Measurements from ENCODE around the gene OCSTAMP. TPM values are rescaled to one million over a fixed set of nuclear protein-coding genes. Genes with fewer than 3 reads are reported as not detected.
A peak's percentile ranks its signal among the peaks of the same experiment; 100 is the strongest.

The OCSTAMP gene
- total RNA-seq, 1 experiment from 2014 or later, result not detected

DNA sequence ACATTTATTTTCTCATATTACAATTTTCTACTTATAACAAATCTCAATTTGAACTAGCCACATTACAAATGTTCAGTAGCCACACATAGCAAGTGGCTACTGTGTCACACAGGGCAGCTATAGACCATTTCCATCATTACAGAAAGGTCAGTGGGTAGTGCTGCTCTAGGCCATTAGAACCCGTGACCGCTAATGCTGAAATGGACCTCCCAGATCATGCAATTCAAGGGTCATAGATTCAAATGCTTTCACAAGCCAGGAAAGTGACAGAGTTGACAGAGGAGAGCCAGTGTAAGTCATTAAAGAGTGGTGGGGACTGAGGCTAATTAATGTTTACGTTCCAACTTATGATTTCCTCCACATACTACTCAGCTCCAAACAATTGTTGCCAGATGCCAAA lies 3.5 kb upstream of the OCSTAMP start:
- no peak for DNase-seq (ENCODE audit: low read depth)

DNA sequence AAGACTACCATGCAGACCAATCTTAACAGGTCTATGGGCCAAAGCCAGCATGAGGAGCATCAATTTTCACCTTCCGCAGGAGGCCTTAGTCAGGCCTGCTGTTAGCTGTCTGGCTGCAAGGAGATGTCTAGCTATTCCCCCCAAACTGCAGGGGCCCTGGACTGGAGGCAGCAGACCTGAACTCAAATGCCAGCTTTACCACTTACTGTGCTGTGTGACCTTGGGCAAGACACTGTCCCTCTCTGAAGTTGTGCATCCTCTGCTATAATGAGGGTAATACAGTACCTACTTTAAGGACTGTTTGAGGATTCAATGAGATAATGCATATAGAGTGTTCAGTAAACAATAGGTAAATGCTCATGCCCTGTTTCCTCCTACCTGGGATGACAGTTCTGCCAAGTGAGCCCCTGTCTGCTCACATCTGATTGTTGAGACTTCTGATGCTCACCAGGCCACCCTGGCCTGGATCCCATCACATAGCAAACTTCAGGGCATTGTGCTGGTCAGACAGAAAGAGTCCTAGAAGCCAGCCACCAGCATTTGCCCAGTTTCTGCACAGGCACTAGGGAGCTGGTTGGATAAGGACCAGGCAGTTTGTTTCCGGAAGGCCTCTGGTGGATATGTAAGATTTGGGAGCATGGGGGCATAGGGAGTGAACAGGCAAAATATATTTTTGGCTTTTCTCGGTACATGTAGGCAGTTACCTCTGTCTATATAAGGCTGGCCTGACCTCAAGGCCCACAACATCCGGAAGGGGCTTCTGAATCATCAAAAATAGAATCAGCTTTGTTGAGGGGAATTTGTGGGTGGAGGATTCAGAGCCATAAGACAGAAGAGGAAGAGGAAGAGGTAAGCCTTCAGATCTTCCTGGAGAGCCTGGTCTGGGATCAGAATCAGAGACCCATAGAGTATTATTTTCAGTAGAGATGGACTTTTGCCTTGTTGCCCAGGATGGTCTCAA lies 2.3 kb upstream of the OCSTAMP start:
- no peak for DNase-seq (ENCODE audit: low read depth)

DNA sequence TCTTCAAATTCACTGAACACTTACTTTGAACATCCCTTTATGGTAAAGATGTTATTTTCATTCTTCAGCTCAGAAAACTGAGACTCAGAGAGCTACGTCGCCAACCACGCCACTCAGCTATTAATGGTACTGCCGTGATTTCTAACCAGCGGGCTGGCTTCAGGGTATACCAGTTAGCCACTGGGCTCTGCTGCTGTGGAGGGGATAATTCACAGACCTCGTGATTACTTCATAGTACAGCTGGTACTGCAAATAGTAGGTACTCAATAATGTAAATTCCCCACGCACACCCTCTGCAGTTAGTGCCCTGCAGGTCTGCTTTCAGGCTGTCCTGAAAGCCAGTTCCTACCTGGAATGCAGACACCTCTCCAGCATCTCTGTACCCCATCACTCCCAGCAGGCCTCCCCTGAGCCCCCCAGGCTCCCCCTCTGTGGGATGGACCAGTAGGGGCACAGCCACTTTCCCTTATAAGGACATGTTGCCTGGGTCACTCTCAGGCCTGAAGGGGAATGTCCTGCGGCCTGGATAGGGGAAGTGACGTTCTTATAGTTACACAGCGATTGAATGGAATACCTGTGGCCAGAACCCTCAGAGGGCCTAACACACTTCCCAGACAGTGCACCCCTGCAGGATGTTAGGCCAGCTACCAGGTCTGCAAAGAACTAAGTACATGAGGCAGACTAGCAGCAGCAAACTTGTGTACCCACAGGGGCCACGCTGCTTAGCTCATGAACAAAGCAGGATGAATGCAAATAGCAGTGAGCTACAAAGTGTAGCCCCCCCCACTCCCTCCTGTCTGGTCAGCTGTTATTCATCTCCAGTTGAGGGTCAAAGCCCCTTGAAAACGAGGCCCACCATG lies 1.3 kb upstream of the OCSTAMP start:
- no peak for DNase-seq (ENCODE audit: low read depth)

DNA sequence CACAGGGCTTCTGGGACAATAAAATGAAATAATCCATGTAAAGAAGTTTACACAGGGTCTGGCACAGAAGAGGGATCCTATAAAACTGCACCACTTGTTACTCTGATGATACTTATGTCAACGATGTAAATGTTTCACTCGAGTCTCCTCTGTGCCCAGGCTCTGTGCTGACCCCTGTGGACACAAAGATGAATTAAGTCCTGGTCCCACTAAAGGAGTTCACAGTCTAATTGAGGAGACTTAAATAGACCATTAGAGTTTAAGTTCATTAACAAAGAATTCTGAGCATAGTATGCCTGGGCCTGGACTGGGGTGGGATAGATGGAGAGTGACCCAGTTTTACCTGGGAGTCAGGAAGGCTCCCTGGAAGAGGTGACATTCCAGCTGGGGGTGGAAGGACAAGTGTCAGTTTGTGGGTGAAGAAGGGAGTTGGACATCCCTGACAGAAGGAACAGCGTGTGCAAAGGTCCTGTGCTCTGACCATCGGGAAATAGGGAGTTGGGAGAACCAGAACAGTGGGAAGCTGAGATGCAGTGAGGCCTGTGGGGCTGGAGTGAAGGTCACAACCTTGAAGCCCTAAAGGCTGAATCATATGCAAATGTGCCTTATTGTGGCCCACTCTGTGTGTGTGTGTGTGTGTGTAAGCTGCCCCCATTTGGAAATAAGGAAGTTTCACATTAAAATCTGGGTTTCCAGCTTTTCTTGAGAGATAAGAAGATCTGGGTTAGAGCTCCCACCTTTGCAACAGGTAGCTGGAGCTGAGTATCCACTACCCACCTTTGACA lies 1.1 kb downstream of the OCSTAMP start:
- DNase-seq (ENCODE audit: low read depth), result no peak

DNA sequence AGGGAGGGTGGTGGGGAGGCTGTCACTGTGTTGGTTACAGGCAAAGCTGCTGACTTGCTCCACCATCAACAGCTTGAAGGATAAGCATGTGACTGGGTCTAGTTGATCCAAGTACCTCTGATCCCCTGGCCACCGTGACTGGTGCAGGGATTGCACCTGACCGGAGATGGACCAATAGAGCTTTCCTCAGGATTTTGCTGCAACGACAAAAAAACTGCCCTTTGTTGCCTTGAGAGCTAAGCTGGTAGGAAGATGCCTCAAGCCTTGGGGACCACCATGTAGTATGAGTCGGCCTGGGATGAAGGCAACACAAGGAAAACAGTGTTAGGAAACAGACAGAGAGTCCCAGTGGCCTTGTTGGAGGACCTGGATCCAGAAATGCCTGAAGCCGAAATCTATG lies 1.8 kb downstream of the OCSTAMP start:
- DNase-seq (ENCODE audit: low read depth), result no peak

DNA sequence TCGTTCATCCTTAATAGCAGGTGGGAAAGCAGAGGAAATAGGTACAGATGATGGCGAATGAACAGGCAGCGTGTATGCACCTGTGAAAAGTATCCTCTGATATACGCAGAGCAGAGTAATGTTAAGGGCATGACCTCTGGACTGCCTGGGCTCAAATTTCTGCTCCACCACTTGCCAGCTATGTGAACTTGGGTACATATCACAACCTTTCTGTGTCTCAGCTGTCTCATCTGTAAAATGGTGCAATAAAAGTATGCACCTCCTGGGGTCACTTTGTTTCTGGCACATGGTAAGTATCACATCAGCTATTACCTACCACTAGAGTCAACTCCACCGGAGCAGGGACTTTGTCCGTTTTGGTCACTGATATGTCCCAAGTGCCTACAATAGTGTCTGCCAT lies 2.5 kb downstream of the OCSTAMP start:
- DNase-seq (ENCODE audit: low read depth), result no peak

DNA sequence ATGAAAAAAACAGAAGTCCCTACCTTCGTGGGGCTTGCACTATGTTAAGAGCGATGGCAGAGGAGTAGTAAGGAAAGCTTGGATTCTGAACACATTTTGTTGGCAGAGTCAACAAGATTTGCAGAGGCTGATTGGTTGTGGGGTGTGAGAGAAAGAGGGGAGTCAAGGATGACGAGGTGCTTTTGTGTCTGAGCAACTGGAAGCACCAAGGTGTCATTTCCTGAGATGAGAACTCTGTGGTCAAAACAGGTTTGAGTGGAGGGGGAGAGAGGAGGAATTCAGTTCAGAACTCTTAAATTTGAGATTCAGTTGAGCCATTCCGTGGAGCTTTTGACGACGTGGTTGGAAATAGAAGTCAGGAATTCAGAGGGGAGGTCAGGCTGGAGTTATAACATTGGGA lies 3.5 kb downstream of the OCSTAMP start:
- DNase-seq (ENCODE audit: low read depth), result no peak

DNA sequence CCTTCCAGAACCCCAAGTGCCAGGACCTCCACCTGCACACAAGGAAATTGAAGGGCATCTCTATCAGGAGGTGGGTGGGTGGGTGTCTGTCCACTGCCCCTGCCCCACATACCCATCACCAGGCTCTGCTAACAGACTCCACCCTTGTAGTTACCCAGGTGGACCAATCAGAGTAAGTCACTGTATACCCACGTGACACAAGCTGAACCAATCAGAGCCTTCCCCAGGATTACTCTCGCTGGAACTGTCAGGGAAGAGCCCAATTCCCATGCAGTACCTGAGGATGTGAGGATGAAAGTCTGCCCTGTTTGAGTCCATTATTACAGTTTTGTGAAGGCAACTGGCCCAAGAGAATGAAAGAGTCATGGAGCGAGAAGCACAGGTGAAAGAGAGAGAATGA lies 4.2 kb downstream of the OCSTAMP start:
- no peak for DNase-seq (ENCODE audit: low read depth)

DNA sequence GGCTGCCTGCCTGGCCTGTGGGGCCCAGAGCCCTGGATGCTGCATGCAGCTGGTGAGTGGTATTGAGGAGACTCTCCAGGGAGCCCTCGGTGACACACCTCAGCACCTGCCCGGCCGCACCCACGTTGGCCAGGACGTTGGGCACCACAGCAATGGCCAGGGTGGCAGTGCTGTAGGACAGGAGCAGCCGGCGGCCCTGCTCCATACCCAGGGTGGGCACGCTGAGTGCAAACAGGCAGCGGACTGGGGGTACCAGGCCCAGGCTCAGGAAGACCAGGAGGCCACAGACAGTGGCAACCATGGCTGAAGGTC lies 4.7 kb downstream of the OCSTAMP start:
- no peak for DNase-seq (ENCODE audit: low read depth)

DNA sequence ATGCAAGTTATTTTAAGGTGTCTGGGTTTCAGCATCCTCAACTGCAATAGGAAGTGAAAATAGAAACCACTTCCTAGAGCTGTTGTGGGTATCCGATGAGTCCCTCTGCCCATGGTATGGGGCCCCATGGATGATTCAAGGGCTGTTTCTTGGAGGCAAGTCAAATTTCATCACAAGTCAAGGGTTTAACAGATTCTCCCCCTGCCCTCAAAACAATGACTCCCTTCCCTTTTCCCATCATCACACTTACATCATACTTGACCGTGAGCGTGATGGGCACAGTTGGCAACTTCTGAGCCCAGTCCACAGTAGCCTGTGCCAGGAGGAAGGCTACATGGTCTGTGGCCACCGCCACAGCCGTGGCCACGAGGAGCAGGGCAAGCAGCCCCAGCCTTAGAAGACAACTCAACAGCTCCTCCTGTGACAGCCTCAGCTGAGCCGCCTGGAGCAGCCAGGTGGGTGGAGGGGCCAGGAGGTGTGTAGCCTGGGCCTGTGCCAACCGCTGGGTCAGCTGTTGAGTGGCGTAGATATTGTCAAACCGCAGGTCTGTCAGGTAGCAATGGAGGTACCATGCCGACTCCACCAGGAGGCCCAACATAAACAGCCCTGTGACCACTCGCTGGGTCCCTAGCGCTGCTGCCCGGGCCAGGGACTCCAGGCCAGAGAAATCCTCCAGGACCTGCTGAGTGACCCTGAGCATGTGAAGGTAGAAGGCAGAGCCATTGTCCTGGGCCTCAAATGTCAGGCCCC lies 5.2 kb downstream of the OCSTAMP start:
- peak; percentile 32 for DNase-seq (ENCODE audit: low read depth)

DNA sequence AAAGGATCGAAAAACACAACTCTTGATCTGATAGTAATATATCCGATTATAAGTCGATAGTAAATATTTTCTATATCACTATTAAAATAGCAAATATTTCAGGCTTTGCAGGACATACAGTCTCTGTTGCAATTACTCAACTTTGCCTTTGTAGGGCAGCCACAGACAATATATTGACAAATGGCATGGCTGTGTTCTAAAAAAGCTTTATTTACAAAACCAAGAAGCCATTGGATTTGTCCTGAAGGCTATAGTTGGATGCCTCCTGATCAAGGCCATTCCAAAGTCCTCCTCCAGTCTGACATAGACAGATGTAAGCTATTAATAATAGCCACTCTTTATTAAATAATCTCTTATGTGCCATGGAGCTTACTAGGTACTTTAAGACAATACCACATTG lies 5.9 kb downstream of the OCSTAMP start:
- DNase-seq (ENCODE audit: low read depth), result no peak

DNA sequence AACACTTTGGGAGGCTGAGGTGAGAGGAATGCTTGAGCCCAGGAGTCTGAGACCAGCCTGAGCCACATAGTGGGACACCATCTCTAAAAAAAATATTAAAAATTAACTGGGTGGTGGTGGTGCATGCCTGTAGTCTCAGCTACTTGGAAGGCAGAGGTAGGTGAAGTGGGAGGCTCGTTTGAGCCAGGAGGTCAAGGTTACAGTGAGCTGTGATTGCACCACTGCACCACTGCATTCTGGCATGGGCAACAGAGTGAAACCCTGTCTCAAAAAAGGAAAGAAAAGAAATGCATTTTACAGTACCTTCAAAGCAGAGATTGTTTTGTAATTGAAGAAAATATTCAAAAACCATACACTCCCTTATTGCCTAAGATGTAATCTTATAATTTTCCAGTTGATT lies 6.5 kb downstream of the OCSTAMP start:
- no peak for DNase-seq (ENCODE audit: low read depth)

DNA sequence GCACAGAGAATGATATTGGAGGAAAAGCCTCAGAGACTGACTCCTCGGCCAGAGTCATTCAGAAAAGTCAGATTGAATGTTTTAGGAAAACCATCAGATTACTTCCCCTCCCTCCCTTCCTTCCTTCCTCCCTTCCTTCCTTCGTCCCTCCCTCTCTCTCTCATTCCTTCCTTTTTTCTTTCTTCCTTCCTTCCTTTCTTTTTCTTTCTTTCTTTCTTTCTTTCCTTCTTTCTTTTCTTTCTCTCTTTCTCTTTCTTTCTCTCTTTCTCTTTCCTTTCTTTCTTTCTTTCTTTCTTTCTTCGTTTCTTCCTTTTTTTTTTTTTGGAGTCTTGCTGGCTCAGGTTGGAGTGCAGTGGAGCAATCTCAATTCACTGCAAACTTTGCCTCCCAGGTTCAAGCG lies 7.4 kb downstream of the OCSTAMP start:
- DNase-seq (ENCODE audit: low read depth), result no peak

DNA sequence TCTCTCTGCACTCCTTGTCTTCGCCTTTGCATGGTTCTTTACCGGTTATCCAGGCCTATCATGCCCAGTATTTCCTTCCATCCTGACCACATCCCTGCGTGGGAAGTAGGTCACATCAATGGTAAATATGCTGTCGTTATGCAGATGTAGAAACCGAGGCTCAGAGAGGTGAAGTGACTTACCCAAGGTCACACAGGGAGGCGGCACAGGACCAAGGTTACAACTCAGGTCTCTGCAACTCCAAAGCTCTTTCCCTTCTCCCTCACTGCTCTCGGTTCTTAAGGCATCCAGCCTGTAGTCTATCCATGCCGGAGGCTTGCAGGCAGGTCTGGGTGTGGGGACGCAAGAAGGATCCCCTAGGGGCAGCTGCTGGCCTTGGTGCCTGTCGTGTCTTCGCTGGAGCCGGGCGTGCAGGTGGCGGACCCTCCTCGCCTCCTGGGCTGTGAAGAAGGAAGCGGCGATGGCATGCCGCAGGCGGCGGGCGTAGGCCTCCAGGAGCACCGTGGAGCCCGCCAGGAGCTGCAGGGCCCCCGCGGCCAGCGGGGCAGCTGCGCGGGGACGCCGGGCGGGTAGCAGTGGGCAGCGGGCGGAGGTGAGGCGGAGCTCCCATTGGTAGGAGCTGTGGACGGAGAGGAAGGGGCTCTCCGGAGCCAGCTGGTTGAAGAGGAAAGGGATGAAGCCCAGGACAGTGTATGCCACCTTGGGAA lies 9.1 kb downstream of the OCSTAMP start:
- DNase-seq (ENCODE audit: low read depth), result no peak

DNA sequence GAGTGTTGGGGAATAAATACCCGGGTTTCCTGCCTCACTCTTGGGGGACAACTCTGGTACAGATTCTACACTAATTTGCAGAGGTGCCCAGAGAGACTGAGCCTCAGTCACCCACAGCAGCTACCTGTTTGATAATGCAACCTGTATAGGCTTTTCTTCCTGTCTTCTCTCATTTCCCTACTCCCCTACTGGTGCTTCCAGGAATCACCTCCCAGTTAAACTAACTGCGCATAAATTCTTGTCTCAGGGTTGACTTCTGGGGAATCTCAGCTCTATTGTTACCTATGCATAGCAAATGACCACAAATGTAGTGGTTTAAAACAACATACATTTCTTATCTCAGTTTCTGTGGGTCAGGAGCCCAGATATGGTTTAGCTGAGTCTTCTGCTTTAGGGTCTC lies 11.3 kb downstream of the OCSTAMP start:
- no peak for DNase-seq (ENCODE audit: low read depth)

DNA sequence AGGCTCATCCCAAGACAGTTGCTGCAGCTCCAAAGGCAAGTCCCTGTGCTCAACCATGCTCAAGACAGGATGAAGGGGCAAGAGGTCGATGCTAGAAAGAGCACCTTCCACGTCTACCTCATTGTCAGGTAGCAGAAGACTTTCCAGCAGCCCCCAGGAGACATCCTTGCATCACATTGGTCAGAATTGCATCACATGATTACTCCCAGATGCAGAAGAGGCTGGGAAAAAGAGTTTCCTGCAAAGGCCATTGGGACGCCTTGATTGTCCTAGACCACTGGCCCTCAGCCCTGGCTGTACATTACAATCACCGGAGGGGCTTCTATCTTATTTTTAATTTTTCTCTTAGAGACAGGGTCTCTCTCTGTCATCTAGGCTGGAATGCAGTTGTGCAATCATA lies 19.8 kb downstream of the OCSTAMP start:
- DNase-seq (ENCODE audit: low read depth), result no peak

DNA sequence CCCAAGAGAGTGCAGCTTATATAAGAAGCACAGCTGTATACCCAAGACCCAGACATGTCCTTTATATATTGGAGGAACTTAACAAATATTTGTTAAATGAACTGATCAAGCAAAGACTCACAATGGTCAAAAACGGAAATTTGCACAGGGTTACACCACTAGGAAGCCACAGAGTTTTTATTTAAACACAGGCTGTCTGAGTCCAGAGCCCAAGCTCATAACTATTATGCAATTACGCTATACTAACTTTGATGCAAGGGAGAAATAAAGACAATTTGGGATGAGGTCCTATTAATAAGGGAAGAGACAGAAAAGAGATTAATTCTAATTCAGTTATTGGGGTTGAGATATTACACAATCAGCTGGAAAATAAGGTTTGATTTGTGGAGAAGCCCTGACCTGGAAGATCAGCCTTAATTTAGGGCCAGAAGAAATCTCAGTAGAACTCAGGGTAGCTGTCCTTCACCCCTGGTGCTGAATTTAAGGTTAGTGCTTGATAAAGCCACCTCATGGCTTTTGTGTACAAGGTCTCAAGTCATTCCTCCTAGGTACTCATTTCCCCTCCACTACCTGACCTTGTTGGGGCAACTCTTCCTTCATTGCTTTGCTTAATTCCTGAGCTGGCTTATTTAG lies 26.6 kb downstream of the OCSTAMP start:
- peak; percentile 12 for DNase-seq (ENCODE audit: low read depth)

DNA sequence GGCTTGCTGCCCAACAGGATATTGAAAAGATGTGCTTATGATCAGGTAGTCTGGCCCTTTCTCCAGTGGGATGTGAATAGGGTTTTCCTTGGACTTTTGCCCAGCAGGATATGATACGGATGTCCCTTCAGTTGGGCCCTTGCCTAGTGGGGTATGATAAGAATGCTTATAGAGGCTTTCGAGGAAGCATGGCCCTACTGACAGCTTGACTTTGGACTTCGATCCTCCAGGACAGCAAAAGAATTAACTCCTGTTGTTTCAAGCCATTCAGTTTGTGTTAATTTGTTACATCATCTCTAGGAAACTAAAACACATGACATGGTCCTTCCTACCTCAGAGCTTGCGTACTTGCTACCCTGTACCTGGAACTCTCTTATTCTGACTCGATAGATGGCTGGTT lies 27.3 kb downstream of the OCSTAMP start:
- no peak for DNase-seq (ENCODE audit: low read depth)

DNA sequence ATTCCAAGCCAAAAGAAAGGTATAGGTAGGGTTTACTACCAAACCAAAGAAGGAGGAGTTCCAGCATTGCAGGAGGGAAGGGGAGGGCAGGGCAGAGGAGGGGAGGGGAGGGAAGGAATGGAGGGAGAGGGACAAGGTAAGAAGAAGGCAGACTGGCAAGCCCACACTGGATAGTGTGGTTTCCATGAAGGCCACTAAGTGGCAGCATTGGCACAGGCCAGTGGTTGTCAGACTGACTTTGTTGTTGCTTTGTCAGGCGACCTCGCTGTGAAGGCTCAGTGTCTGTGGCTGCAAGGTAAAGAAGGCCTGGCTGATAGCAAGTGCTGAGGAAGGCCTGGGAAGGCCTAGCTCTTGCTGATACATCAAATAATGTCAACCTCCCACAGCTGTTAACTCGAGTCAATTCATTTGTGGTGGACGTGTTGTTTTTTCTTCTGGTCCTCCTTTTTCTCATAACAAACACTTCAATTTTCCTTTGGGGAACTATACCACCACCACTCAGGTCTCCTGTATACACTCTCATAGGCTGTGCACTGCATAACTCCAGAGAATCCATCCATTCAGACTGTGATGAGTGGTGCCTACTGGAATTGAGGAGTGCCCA lies 29.4 kb downstream of the OCSTAMP start:
- peak; percentile 30 for DNase-seq (ENCODE audit: low read depth)

DNA sequence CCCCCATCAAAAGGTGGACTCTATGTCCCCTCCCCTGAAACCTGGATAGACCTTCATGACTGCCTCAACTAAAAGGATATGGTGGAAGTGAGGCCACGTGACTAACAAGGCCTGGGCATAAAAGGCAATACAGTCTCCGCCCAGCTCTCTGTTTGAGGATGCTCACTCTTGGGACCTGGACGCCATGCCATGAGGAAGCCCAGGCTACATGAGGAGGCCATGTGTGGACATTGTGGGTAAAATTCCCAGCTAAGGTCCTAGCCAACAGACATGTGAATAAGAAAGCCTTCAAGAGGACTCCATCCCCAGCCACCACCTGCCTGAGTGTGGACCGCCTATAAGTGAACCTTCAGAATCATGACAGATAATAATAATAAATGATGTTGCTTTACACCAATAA lies 29.9 kb downstream of the OCSTAMP start:
- DNase-seq (ENCODE audit: low read depth), result no peak

Data from LHCN-M2 (cell line).